Measurements from ENCODE around the gene TTC38.

Gene TTC38

DNA sequence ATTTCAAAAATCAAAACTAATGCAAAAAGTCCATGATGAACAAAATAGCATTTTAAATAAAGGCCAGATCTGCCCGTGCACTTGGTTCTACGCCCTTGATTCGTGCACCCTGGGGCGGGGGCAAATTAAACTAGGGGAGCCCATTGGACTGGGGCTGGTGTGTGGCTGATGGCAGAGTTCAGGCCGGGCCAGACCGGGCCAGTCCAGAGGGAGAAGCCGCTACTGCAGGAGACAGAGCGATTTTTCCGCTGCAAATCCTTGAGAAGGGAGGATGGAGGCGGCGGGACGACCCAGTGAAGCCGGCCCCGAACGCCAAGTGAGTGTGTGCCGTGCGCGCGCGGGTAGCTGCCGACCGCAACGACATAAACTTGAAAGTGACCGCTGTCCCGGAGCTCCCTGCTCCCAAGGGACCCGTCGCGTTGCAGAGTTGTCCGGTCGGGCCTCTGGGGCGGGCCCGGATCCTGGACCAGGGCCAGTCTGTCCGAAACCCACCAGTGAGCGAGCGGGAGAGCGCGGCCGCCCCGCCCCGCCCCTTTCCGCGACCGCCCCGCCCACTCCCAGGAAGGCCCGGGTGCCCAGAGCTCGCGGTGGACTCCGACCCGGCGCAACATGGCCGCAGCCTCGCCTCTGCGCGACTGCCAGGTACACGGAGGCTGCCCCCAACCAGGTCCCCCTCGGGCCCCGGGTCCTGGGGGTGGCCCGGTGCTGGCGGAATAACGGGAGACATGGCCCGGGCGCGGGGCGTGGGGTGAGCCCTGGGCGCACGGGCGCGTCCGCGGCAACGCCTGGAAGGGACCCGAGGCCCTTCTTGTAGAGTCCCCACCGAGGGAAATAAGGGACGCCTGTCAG lies at the start of gene TTC38:
Gene TTC38, plus strand, starts transcription at position 578 of the 849 bp plus-strand sequence. Its CDS starts 32 bp downstream, at position 610.
- no peak for DNase-seq (ENCODE audit: low read depth, low spot score)

DNA sequence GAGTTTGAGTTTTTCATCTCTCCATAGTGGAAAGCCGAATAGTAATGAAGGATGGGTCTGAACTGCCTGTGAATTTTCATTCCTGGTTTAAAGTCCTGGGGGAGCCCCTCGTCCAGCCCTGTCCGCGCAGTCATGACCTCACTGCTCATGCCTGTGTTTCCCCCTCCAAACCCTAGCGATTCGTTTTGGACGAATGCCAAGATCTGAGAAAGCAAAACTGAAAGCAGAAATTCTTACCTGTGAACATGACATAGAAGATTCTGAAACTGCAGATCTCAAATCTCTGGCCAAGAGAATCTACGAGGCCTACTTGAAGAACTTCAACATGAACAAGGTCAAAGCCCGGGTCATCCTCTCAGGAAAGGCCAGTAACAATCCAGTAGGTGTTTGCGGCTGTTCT lies 48.2 kb upstream of the TTC38 start:
- no peak for DNase-seq (ENCODE audit: low read depth, low spot score)

DNA sequence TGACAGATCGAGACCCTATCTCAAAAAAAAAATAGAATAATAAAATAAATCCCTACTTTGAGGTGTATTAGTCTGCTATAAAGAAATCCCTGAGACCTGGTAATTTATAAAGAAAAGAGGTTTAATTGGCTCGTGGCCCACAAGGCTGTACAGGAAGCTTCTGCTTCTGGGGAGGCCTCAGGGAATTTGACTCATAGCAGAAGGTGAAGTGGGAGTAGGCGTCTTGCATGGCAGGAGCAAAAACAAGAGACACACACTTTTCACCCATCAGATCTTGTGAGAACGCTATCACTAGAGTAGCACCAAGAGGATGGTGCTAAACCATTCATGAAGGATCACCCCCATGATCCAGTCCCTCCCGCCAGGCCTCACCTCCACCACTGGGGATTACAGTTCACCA lies 46.9 kb upstream of the TTC38 start:
- DNase-seq (ENCODE audit: low read depth, low spot score) = no peak

DNA sequence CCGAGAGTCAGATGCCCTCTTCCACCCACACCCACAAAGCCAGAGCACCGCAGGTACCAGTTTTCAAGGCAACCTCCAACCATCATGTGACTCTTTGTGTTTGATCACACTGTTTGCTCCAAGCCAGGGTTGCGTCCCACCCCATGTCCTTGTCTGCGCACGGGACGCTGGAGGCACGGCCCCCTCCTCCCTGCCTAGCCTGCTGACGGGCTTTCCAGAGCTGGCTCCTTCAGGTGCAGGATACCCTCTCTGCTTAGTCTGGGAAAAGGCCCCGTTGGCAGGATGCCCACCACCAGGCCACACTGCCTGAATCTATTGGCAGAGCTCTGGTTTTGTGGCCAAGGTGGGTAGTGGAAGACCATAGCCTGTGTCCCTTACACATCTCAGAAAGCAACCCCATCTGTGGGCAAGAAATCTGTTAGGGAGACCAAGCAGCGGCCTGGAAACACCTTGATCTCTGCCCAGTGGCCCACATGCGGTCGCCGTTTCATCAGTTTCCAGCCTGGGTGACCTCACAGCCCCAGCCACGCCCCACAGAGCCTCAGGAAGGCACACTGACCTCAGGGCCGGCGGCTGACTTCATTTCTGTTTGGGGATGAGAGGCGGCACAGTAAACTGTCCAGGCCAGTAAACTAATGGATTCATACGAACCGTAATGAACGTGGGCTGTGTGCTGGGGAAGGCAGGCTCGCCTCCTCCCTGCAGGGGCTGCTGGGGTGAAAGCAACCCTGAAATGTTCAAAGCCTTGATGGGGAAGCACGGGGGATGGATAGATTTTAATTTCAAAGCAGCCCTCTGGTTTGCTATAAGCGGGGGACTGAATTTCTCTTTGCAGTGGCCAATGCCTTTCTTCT lies 43.5 kb upstream of the TTC38 start:
- no peak for DNase-seq (ENCODE audit: low read depth, low spot score)

DNA sequence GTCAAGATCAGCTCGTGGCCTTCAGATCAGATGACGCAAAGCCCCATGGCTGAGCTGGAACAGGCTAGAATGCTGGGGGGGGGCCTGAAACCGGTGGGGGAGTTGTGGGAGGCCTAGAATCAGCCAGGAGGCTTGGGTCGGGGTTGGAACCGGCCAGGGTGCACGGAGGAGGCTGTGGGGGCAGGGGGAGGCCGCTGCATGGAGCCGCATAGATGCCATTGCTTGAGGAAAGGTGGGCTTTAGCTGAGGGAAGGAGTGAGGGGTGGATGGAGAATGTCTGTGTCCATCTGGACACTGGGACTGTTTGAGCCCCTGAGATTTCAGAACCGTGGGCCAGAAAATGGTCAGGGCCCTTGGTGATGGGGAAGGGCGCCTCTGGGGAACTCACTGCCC lies 42.9 kb upstream of the TTC38 start:
- no peak for DNase-seq (ENCODE audit: low read depth, low spot score)

DNA sequence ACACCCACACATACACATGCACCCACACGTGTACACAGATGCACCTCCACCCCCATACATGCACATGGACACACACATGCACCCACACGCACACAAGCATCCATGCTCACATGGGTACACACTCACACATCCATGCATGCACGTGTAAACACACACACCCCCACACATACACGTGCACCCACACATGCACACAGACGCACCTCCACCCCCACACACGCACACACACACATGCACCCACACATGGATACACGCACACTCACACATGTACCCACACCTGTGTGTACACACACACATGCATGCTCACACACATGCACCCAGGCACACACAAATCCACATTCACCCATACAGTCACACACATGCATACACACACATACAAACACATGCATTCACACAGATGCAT lies 42.2 kb upstream of the TTC38 start:
- no peak for DNase-seq (ENCODE audit: low read depth, low spot score)

DNA sequence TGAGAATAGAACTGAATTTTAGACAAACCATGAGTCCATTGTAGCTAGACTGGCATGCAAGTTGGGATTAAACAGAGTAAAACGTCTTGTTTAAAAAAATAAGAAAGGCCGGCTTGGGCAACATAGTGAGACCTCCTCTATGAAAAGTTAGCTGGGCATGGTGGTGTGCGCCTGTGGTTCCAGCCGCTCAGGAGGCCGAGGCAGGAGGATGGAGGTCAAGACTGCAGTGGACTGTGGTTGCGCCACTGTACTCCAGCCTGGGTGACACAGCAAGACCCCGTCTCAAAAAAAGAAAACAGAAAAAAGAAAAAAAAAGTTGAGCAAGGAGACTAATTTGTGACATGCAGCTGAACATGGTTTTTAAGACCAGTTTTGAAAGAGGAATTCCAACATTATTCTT lies 41.2 kb upstream of the TTC38 start:
- no peak for DNase-seq (ENCODE audit: low read depth, low spot score)

DNA sequence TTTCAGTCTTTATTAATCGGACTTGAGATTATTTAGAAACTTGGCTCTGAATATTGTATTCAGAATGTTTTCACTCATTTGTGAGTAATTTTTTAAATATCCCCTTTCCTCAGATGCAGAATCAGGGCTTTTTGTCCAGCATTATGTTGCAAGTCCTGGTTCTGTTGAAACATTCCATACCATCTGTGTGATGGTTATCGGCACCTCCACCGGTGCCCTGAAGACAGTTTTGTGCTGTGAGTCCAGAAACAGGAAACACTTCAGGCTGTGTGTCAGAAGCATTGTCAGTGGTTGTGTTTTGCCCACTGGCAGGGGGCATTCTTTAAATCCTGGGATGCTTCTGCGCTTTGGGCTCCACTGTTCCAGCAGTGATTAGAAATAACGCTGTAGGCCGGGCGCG lies 38.1 kb upstream of the TTC38 start:
- DNase-seq (ENCODE audit: low read depth, low spot score) = no peak

DNA sequence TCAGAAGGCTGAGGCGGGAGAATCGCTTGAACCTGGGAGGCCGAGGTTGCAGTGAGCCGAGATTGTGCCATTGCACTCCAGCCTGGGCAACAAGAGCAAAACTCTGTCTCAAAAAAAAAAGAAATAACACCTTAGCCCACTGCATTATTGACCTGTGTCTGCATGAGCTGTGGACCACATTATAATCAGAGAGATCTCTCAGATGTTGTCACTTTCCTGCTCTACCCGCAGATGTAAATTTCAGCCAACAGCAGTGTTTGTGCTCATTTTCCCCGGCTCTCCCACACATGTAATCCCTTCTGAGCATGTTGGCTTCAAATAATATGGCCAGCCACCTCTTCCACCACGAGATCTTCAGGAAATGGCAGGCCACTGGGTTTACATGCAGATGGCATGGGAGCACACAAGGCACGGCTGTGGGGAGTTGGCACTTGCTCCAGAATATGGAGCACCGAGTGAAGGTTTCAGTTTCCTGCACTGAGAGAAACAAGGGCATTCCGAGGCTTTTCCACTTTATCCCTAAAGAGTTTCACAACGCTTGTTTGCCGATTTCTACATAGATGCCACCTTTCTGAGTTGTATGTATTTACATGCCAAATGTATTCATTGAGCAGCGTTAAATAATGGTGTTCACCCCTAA lies 37.4 kb upstream of the TTC38 start:
- no peak for DNase-seq (ENCODE audit: low read depth, low spot score)

DNA sequence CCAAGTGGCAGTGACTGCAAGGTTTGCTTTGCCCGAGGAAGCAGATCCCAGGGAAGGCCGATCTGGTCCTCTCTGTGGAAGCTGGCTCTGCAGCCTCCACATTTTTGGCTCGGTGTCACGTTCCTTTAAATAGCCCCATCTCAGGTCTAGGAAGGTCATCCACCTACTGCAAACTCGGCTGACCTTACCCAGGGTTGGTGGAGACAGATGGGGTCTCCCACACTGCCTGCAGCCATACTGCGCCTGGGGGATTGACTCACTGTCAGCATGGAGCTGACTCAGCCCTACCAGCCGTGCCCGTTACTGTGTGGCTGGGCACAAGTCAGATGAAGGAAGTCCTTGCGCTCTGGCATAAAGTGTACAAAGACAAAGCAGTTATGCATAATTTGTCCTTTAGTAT lies 34.6 kb upstream of the TTC38 start:
- DNase-seq (ENCODE audit: low read depth, low spot score) = no peak

DNA sequence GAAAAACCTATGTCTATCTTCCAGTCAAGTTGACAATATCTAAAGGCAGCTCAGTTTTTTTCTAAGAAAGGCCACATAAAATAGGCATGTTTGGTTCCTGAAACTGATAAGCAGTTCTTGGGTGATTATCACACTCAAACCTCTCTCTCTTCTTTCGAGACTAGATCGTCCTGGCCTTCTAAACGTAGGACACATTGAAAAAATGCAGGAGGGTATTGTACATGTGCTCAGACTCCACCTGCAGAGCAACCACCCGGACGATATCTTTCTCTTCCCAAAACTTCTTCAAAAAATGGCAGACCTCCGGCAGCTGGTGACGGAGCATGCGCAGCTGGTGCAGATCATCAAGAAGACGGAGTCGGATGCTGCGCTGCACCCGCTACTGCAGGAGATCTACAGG lies 32.8 kb upstream of the TTC38 start:
- DNase-seq (ENCODE audit: low read depth, low spot score) = no peak

DNA sequence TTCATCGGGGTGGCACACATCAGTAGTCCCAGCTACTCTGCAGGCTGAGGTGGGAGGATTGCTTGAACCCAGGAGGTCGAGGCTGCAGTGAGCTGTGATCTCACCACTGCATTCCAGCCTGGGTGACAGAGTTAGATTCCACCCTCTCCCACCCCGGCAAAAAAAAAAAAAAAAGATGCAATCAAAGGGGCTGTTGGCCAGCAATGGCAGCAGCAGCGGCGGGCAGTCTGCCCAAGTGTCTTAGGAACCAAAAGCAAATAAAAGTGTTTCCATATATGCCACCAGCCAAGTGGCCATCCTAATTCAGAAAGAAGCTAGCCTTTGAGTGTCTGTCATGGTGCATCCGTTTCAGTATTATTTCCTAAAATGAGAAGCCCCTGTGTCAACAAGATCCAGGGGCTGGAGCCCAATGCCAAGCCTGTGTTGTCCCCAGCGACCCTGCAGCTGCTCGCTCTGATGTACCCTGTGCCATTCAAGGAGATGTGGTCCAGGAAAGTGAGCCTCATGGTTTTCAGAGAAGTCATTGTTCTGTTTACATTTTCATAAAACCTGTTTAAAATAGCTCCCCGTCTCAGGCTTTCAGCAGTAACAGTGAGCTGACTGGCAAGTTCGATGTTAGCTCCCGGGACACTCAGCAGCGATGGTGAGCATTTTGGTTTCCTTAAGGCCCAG lies 30.2 kb upstream of the TTC38 start:
- no peak for DNase-seq (ENCODE audit: low read depth, low spot score)

DNA sequence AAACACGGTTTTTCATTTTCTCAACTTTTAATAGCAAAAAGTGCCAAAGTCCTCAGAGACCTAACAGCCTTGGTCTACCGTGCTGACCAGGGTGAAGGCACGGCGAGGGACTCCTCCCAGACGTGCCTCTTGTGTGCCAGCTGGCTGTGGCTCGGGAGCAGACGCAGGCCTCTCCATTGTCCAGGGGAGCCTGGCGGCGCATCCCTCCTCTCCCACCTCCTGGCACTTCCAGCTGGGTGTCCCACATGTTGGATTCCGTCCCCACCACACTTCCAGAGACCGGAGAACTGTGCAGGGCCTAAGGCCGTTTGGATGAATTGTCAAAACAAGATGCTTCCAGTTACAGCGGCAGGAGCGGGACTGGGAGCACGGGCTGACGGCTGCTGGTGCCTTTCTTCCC lies 29.3 kb upstream of the TTC38 start:
- no peak for DNase-seq (ENCODE audit: low read depth, low spot score)

DNA sequence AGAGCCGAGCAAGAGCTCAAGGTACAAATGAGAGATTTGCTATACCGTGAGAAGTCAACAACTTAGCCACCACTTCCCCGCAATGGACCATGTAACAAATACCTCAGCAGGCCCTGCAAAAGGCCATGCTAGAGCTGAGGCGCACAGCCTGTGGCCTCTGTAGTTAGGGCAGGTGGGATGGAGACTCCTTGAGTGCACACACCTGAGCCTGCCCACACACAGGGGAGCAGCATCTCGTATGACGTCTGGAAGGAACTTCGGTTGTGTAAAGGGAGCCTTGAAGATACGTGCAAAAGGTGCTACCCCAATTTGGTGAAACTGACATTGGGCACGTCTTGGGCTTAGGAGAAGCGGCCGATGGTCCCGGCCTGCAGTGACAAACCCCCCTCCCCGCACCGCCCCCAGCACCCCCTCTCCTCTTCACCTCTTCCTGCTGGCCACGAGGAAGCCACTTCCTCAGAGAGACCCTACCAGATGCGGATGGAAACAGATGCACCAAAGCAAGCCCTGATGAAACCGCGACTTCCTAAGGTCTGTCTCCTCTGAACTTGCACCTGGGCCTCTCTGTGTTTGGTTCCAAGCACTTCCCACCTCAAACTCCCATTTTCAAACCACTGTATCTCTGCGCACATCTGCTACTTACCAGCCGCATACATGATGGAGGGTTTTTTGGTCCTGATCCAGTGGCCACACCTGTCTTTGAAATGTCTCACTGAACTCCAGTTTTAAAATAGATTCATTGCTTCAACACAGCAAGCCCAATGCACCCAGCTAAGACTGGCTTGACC lies 28.4 kb upstream of the TTC38 start:
- no peak for DNase-seq (ENCODE audit: low read depth, low spot score)

DNA sequence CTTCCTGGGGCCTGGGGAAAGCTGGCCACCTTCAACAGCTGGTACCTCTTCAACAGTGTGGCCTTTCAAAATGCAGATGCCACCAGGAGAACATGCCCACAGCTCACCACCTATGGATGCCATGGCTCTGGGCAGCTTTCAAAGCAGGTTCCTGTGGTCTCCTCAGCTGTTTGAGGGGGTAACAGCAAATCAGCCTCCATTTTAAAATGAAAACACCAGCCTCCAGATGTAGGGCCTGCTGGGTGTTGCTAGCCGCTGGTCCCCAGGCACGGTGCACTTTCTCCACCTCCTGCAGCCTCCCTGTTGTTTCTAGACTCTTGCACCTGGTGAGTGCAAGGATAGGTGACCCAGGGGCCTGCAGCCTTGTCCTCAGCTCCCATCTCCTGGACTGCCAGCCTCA lies 27.7 kb upstream of the TTC38 start:
- no peak for DNase-seq (ENCODE audit: low read depth, low spot score)

DNA sequence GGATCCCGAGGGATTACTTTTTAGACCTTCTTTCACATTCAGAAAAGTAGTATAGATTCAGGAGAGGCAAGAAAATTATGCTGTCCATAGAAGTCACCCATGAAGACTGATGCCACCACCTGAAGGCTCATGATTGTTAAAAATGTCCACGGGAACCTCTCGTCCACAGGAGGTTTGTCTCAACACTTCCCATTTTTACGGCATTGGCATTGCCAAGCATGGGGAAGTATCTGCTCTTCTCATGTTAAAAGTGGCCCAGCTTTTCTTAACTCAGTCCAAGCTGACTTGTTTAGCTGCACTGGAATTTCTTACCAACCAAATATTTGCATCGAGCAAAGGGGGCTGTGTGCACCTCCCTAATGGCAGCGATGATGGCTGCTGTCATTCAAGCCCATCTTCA lies 27.3 kb upstream of the TTC38 start:
- no peak for DNase-seq (ENCODE audit: low read depth, low spot score)

DNA sequence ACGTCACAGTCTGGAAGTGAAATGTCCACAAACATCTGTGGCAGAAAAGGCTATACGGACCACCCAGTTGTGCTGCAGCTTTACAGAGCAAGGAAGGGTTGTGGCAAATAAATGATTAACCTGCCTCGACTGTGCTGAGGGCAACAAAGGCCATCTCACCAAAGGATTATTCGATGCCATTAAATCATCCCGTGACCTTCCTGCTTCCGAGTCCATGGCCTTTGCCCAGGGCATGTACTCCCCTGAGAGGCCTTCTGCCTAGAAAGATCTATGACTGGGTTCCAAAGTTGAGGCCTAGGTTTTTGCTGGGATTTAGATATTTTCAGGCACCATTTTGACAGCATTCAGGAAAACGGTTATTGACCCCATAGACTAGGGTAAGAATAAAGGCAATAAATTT lies 26.9 kb upstream of the TTC38 start:
- no peak for DNase-seq (ENCODE audit: low read depth, low spot score)

DNA sequence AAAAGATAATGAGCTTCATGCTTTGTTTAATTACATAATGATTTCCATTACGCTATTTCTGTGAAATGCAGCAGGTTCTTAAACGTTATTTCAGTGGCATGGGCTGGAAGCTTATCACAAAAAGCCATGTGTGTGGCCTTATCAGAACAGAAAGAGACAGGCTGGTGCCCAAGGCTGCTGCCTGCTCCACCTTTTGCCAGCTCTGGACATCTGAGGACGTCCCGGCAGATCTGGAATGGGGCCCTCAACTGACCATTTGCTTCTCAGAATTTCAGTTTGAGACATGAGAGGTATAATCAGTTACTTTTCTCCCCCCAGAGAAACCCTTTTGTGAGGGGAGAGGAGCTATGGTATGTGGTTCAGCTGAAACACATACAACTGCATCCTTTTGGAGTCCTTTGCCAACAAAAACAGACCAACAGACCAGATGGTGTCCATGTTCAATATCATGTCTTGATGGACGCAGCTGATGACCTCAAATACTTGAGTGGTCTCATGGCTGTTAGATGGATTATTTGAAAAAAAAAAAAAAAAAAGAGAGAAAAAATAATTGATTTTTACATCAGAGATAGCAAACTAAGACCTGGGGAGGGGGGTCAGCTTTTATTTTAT lies 26.3 kb upstream of the TTC38 start:
- no peak for DNase-seq (ENCODE audit: low read depth, low spot score)

DNA sequence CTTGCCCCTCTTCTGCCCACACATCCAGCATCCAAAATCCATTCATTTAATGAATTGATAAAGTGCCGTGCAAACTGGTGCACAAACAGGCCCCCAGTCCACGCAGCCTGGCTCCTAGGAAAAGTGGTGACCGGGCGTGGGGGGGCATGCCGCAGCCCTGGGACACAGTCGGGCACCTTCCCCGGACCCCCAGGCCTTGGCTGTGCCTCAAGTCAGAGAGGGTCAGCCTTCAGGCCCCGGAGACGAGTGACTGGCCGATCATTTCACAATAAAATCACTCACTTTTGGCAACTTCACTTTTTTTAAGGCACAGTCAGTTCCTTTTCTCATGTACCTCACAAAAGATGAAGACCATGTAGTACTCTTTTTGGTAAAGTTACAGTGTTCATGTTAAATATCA lies 25.7 kb upstream of the TTC38 start:
- DNase-seq (ENCODE audit: low read depth, low spot score) = no peak

DNA sequence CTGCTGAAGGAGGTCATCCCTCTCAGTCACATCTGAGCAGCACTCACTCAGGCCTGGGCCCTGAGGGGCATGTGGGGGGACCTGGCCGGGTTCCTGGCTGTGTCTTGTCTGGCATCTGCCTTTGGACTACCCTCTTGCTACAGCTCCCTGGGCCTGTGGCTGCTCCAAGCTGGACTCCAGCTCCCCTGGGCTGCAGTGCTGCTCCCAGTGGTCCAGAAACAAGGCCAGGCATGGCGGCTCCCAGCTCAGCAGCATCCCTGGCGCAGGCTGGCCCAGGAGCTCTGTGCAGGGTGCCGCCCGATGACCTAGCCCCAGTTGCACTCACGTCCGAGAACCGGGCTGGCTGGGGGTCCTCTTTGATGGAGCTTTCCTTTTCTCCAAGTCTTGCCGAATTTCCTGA lies 23.0 kb upstream of the TTC38 start:
- no peak for DNase-seq (ENCODE audit: low read depth, low spot score)

DNA sequence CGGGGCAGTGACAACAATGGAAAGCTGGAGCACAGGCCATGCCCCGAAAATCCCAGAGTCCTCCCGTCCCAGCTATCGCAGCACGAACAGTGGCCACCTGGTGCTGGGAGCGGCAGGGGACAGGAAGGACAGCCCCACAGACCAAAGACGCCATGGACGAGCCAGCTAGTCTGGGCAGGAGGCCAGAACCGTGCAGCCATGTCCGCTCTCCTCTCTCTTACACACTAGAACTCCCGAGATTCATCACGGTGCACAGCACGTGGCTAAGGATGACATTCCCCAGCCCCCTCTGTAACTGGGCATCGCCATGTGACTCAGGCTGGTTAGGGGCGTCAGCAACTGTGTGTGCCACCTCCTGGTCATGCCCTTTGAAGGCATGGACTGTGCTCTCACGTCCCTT lies 22.3 kb upstream of the TTC38 start:
- no peak for DNase-seq (ENCODE audit: low read depth, low spot score)

Data from activated naive CD8-positive, alpha-beta T cell treated with anti-CD3 and anti-CD28 coated beads, Interleukin-2, amount 50 U/mL, for 16 hours (primary cell).